ENCODE data around the gene SNAPC1. TPM values are rescaled to one million over a fixed set of nuclear protein-coding genes. Genes with fewer than 3 reads are reported as not detected.

Gene SNAPC1
- total and polyA plus RNA-seq, 2 donors (not counting 1 experiment from before 2014, with no cell fraction given) = 23.4 to 29.6 TPM

- H3K4me3 ChIP-seq (replicated peaks in 1 of 4; ENCODE audit: control extremely low read depth in 1 of 4, insufficient read depth in 1 of 4, low read depth in 3 of 4, low read length in 4 of 4) = no peak overlapping the region
- H3K79me2 ChIP-seq (ENCODE audit: control insufficient read depth, insufficient read depth, low read length) = peaks cover 34% of the 10 kb centered on the region
- H3K9me3 ChIP-seq (ENCODE audit: control insufficient read depth, insufficient read depth, low read depth, low read length) = no peaks in the 10 kb centered on the region
- H3K27me3 ChIP-seq (ENCODE audit: control insufficient read depth, insufficient read depth, low read length) = no peaks in the 10 kb centered on the region
- H3K4me2 ChIP-seq (ENCODE audit: extremely low read depth, insufficient read depth, low read length) = no peak overlapping the region
- H3K4me1 ChIP-seq (ENCODE audit: control insufficient read depth, extremely low read depth, insufficient read depth, low read length) = no peaks in the 10 kb centered on the region
- H2AFZ ChIP-seq (ENCODE audit: low read length) = no peak overlapping the region
- no peak overlapping the region for H3K27ac ChIP-seq (ENCODE audit: insufficient read depth, low read length)
- H4K20me1 ChIP-seq (ENCODE audit: control insufficient read depth, extremely low read depth, insufficient read depth, low read length) = no peaks in the 10 kb centered on the region
- TF ChIP-seq CTCF (conservative IDR thresholded peaks at IDR 0.05 in 1 of 2, IDR thresholded peaks at IDR 0.05 in 1 of 2; ENCODE audit: low read depth in 1 of 2, low read length in 2 of 2) (no peak), EZH2 (IDR thresholded peaks at IDR 0.05; ENCODE audit: low read length, missing control alignments) (no peak)
- no peak overlapping the region for H3K9ac ChIP-seq (ENCODE audit: insufficient read depth, low read length)
- DNase-seq (ENCODE audit: low read depth in 2 of 2) = no peak
- peaks cover 12% of the 10 kb centered on the region for H3K36me3 ChIP-seq (ENCODE audit: control insufficient read depth, insufficient read depth, low read length)
Observed at GRCh38 chr14:61768240-61768639, 6.0 kb downstream of the SNAPC1 start.

- Histone ChIP-seq H3K4me1 (ENCODE audit: control insufficient read depth, extremely low read depth, insufficient read depth, low read length) (no peaks in the 10 kb centered on the region), H3K36me3 (ENCODE audit: control insufficient read depth, insufficient read depth, low read length) (peaks cover 15% of the 10 kb centered on the region), H3K4me2 (ENCODE audit: extremely low read depth, insufficient read depth, low read length) (no peak overlapping the region), H3K9ac (ENCODE audit: insufficient read depth, low read length) (no peak overlapping the region), H3K27me3 (ENCODE audit: control insufficient read depth, insufficient read depth, low read length) (no peaks in the 10 kb centered on the region), H2AFZ (ENCODE audit: low read length) (no peak overlapping the region), H3K27ac (ENCODE audit: insufficient read depth, low read length) (no peak overlapping the region), H3K4me3 (replicated peaks in 1 of 4; ENCODE audit: control extremely low read depth in 1 of 4, insufficient read depth in 1 of 4, low read depth in 3 of 4, low read length in 4 of 4) (no peak overlapping the region), H3K9me3 (ENCODE audit: control insufficient read depth, insufficient read depth, low read depth, low read length) (no peaks in the 10 kb centered on the region), H3K79me2 (ENCODE audit: control insufficient read depth, insufficient read depth, low read length) (peaks cover 17% of the 10 kb centered on the region), H4K20me1 (ENCODE audit: control insufficient read depth, extremely low read depth, insufficient read depth, low read length) (no peaks in the 10 kb centered on the region)
- TF ChIP-seq EZH2 (IDR thresholded peaks at IDR 0.05; ENCODE audit: low read length, missing control alignments) = no peak
- no peak for TF ChIP-seq CTCF (conservative IDR thresholded peaks at IDR 0.05 in 1 of 2, IDR thresholded peaks at IDR 0.05 in 1 of 2; ENCODE audit: low read depth in 1 of 2, low read length in 2 of 2)
- no peak for DNase-seq (ENCODE audit: low read depth in 2 of 2)
Observed at GRCh38 chr14:61769893-61770292, 7.7 kb downstream of the SNAPC1 start.

GRCh38 chr14:61774861-61775260, 12.6 kb downstream of the SNAPC1 start:
- DNase-seq (ENCODE audit: low read depth in 2 of 2) = no peak
- Histone ChIP-seq H3K9me3 (ENCODE audit: control insufficient read depth, insufficient read depth, low read depth, low read length) (no peaks in the 10 kb centered on the region), H3K79me2 (ENCODE audit: control insufficient read depth, insufficient read depth, low read length) (no peaks in the 10 kb centered on the region)

More at GRCh38 chr14:61774861-61775260, 12.6 kb downstream of the SNAPC1 start:
- Histone ChIP-seq H3K36me3 (ENCODE audit: control insufficient read depth, insufficient read depth, low read length) (peaks cover 18% of the 10 kb centered on the region), H2AFZ (ENCODE audit: low read length) (no peak overlapping the region), H4K20me1 (ENCODE audit: control insufficient read depth, extremely low read depth, insufficient read depth, low read length) (no peaks in the 10 kb centered on the region), H3K4me3 (replicated peaks in 1 of 4; ENCODE audit: control extremely low read depth in 1 of 4, insufficient read depth in 1 of 4, low read depth in 3 of 4, low read length in 4 of 4) (no peak overlapping the region), H3K4me2 (ENCODE audit: extremely low read depth, insufficient read depth, low read length) (no peak overlapping the region), H3K9ac (ENCODE audit: insufficient read depth, low read length) (no peak overlapping the region), H3K27me3 (ENCODE audit: control insufficient read depth, insufficient read depth, low read length) (no peaks in the 10 kb centered on the region), H3K27ac (ENCODE audit: insufficient read depth, low read length) (no peak overlapping the region), H3K4me1 (ENCODE audit: control insufficient read depth, extremely low read depth, insufficient read depth, low read length) (no peaks in the 10 kb centered on the region)
- no peak for TF ChIP-seq EZH2 (IDR thresholded peaks at IDR 0.05; ENCODE audit: low read length, missing control alignments)
- TF ChIP-seq CTCF (conservative IDR thresholded peaks at IDR 0.05 in 1 of 2, IDR thresholded peaks at IDR 0.05 in 1 of 2; ENCODE audit: low read depth in 1 of 2, low read length in 2 of 2) = no peak

Data from fibroblast of lung (primary cell).